PC-9 (cell line): ENCODE results near the gene SLC30A2. TPM values are rescaled to one million over a fixed set of nuclear protein-coding genes. Genes with fewer than 3 reads are reported as not detected.

Experiments used
- BruUV-seq: library from RNA; stranded (reverse); fragments of 400-500 nt; replicated peaks from 2 replicates; lab custom pipeline; 2021; lab: Mats Ljungman, UMichigan
- CTCF ChIA-PET: fragments of 300-600 bp; sonication (Branson Sonifier 250); formaldehyde crosslinking; loops from one replicate; lab custom pipeline; 2022; ENCODE audit warnings: antibody characterized with exemption; lab: Charles Lee
- POLR2A ChIA-PET: fragments of 300-600 bp; sonication (Branson Sonifier 250); formaldehyde crosslinking; loops from one replicate; lab custom pipeline; 2022; ENCODE audit warnings: antibody characterized with exemption; ENCODE audit not compliant: unreplicated experiment; lab: Charles Lee
- DNase-seq, 2 experiments: peaks; one replicate each; pipeline versions ENCODE4 v3.0.0 to v3.0.0-alpha.2; 2015 to 2022; ENCODE audit warnings: mixed read lengths in 1 of 2
- H2AFZ ChIP-seq: fragments of 200-600 bp; sonication (generic); 2 replicates; pipeline ENCODE4 v1.8.1; 2017; ENCODE audit warnings: antibody characterized with exemption
- H3F3A ChIP-seq: fragments of 200-600 bp; sonication (generic); 2 replicates; pipeline ENCODE4 v1.8.1; 2017; ENCODE audit warnings: antibody characterized with exemption, mild to moderate bottlenecking, low read depth; ENCODE audit not compliant: insufficient read depth
- H3K27ac ChIP-seq: fragments of 200-600 bp; sonication (generic); 2 replicates; pipeline ENCODE4 v1.6.1; 2016; ENCODE audit warnings: mixed run types
- H3K27me3 ChIP-seq: fragments of 200-600 bp; sonication (generic); 2 replicates; pipeline ENCODE4 v1.6.1; 2016; ENCODE audit warnings: low read depth, mixed run types; ENCODE audit not compliant: insufficient read depth
- H3K36me3 ChIP-seq: fragments of 200-600 bp; sonication (generic); 2 replicates; pipeline ENCODE4 v1.6.1; 2016; ENCODE audit warnings: low read depth, mixed run types
- H3K4me1 ChIP-seq: fragments of 200-600 bp; sonication (generic); replicated peaks from 2 replicates; pipeline ENCODE4 v1.6.1; 2016; ENCODE audit warnings: mixed run types; ENCODE audit not compliant: insufficient read depth
- H3K4me2 ChIP-seq: fragments of 200-600 bp; sonication (generic); 2 replicates; pipeline ENCODE4 v1.6.1; 2017; ENCODE audit warnings: mixed run types
- H3K4me3 ChIP-seq: fragments of 200-600 bp; sonication (generic); 2 replicates; pipeline ENCODE4 v1.6.1; 2016; ENCODE audit warnings: mixed run types
- H3K79me2 ChIP-seq: fragments of 200-600 bp; sonication (generic); 2 replicates; pipeline ENCODE4 v1.6.1; 2017; ENCODE audit warnings: low read depth, mixed run types
- H3K9me2 ChIP-seq: fragments of 200-600 bp; sonication (generic); 2 replicates; pipeline ENCODE4 v1.8.1; 2017; ENCODE audit warnings: mild to moderate bottlenecking; ENCODE audit not compliant: insufficient read depth
- H3K9me3 ChIP-seq: fragments of 200-600 bp; sonication (generic); 2 replicates; pipeline ENCODE4 v1.8.1; 2016; ENCODE audit warnings: low read depth; ENCODE audit not compliant: insufficient read depth
- H4K20me1 ChIP-seq: fragments of 200-600 bp; sonication (generic); 2 replicates; pipeline ENCODE4 v1.8.1; 2017; ENCODE audit not compliant: insufficient read depth
- EZH2 ChIP-seq: fragments of 200-600 bp; sonication (generic); IDR thresholded peaks from 2 replicates; pipeline ENCODE4 v1.8.0; 2017; ENCODE audit warnings: antibody characterized with exemption, low read depth
- intact Hi-C: fragments of 100-400 bp; cut with micrococcal nuclease; formaldehyde crosslinking; loops from one replicate; pipeline ENCODE4 v1.10.0; 2022; ENCODE audit not compliant: unreplicated experiment
- total RNA-seq: library from RNA; stranded (reverse); gene quantifications from 2 replicates; pipeline ENCODE4 v1.2.3, GENCODE V29; 2021
- TF ChIP-seq, protein P1 (sequence below): fragments of 200-600 bp; sonication (generic); conservative IDR thresholded peaks from 2 replicates; pipeline ENCODE4 v1.6.1; 2017; ENCODE audit warnings: mixed run types, antibody characterized with exemption, mild to moderate bottlenecking, moderate library complexity

The SLC30A2 gene
- total RNA-seq, 1 experiment from 2014 or later = not detected

DNA sequence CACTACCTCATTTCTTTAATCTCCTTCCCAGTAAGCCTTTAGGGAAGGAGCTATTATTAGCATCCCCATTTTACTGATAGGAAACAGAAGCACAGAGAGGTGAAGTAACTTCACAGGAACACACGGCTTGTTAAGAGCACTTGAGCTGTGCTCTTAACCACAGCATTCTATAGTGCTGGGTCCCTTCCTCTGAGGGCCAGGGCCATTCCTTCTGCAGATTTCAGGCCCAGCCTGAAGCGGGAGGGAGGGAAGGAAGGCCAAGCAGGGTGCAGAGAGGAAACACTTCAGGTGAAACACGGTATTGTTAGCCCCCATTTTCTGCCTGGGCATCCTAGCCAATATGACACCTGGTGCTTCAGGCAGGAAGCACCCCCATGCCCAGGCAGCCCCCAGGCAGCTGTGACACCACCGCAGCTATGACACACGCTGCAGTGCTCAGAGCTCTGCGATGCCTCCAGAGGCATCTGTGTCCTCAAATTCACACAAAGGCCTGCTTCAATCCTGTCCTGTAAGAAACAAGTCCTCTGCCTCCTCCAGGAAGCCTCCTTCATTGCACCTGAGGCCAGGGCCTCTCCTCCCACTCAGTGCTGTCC lies 28.9 kb downstream of the SLC30A2 start:
- no peaks in the 10 kb centered on the region for H3K9me2 ChIP-seq
- no peaks in the 10 kb centered on the region for H3K27me3 ChIP-seq
- H3K27ac ChIP-seq = no peak overlapping the region
- H3F3A ChIP-seq = no peaks in the 10 kb centered on the region
- H3K9me3 ChIP-seq = no peaks in the 10 kb centered on the region
- no peak overlapping the region for H3K4me3 ChIP-seq
- BruUV-seq = no TSS peak
- ChIA-PET CTCF (interaction anchor here (0.6 kb wide), 1 partner anchor 19 kb away, joined by 3 read pairs; the partner anchor contains the start of gene PAFAH2), POLR2A (interaction anchor here (0.6 kb wide), 1 partner anchor 143 kb away, joined by 7 read pairs; no protein-coding TSS in a partner anchor)
- H3K36me3 ChIP-seq = no peaks in the 10 kb centered on the region
- intact Hi-C loops = no loop called here
- no peaks in the 10 kb centered on the region for H4K20me1 ChIP-seq
- no peak for DNase-seq
- H3K79me2 ChIP-seq = no peaks in the 10 kb centered on the region
- peaks cover 9% of the 10 kb centered on the region; the same call in 1 of the 2 replicates for H3K4me1 ChIP-seq
- H2AFZ ChIP-seq = no peak overlapping the region
- no peak overlapping the region for H3K4me2 ChIP-seq
- TF ChIP-seq EZH2 = no peak
- TF ChIP-seq, protein P1, sequence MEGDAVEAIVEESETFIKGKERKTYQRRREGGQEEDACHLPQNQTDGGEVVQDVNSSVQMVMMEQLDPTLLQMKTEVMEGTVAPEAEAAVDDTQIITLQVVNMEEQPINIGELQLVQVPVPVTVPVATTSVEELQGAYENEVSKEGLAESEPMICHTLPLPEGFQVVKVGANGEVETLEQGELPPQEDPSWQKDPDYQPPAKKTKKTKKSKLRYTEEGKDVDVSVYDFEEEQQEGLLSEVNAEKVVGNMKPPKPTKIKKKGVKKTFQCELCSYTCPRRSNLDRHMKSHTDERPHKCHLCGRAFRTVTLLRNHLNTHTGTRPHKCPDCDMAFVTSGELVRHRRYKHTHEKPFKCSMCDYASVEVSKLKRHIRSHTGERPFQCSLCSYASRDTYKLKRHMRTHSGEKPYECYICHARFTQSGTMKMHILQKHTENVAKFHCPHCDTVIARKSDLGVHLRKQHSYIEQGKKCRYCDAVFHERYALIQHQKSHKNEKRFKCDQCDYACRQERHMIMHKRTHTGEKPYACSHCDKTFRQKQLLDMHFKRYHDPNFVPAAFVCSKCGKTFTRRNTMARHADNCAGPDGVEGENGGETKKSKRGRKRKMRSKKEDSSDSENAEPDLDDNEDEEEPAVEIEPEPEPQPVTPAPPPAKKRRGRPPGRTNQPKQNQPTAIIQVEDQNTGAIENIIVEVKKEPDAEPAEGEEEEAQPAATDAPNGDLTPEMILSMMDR = no peak

DNA sequence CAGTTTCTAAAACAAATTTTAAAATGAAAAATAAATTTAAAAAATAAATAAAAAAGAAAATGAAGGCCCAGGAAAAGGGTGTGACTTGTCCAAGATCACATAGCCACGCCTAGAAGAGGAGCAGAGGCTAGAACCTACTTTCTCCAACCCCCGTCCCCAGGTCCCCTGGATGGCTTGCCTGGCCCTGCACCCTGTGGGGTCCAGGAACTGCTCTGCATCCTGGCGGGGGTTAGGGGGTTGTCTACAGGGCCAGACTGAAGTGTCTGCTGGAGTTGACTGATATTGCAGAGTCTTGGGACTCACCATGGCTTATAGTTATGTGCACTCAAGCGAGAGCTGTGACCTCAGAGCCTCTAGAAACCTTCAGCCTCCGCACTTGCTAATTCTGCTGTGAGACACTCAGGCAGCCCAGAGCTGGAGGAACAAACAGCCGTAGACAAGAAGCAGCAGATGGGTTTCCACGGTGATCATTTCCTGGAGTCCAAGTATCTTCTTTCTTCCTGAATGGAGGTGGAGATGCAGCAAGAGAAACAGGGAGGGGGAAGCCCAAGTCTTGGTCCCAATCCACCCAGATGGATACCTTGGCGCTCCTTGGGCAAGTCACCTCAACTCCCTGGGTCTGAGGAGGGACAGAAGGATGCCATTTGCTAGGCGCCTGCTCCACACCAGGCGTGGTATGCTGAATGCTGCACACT lies 29.5 kb downstream of the SLC30A2 start:
- TF ChIP-seq EZH2 = no peak
- TF ChIP-seq, protein P1 = no peak
- Histone ChIP-seq H3K4me2 (no peak overlapping the region), H2AFZ (no peak overlapping the region), H3K27me3 (no peaks in the 10 kb centered on the region), H3K4me1 (peaks cover 9% of the 10 kb centered on the region; the same call in 1 of the 2 replicates), H4K20me1 (no peaks in the 10 kb centered on the region), H3K79me2 (no peaks in the 10 kb centered on the region), H3K4me3 (no peak overlapping the region), H3F3A (no peaks in the 10 kb centered on the region), H3K36me3 (no peaks in the 10 kb centered on the region), H3K9me2 (no peaks in the 10 kb centered on the region), H3K27ac (no peak overlapping the region), H3K9me3 (no peaks in the 10 kb centered on the region)
- ChIA-PET POLR2A (interaction anchor here (0.6 kb wide), 1 partner anchor 144 kb away, joined by 7 read pairs; no protein-coding TSS in a partner anchor), CTCF (interaction anchor here (0.6 kb wide), 1 partner anchor 19 kb away, joined by 3 read pairs; the partner anchor contains the start of gene PAFAH2)
- DNase-seq = no peak
- intact Hi-C loops = no loop called here
- no TSS peak for BruUV-seq

DNA sequence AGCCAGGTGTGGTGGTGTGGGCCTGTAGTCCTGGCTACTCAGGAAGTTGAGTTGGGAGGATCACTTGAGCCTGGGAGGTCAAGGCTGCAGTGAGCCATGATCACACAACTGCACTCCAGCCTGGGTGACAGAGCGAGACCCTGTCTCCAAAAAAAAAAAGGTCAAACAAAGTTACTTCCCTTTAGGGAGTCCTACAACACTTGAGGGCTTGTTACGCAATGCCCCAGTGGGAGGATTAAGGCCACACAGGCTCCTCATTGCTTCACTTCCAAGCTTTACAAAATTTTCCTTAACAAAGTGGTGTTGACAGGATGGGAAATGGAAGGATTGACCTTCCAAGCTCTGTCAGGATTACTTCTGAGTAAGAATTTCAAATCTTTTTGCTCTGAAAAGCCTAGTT lies 30.6 kb downstream of the SLC30A2 start:
- Histone ChIP-seq H4K20me1 (no peaks in the 10 kb centered on the region), H3K36me3 (no peaks in the 10 kb centered on the region), H3K4me3 (no peak overlapping the region), H3K27me3 (no peaks in the 10 kb centered on the region), H3K27ac (no peak overlapping the region), H3K79me2 (no peaks in the 10 kb centered on the region), H3K9me3 (no peaks in the 10 kb centered on the region), H2AFZ (no peak overlapping the region), H3K9me2 (no peaks in the 10 kb centered on the region), H3F3A (no peaks in the 10 kb centered on the region), H3K4me1 (peaks cover 9% of the 10 kb centered on the region; the same call in 1 of the 2 replicates), H3K4me2 (0 out of 2 replicates have a peak overlapping the region, but pooled peaks have one; percentile 2)
- TF ChIP-seq, protein P1 = no peak
- TF ChIP-seq EZH2 = no peak
- ChIA-PET CTCF (no interaction called here), POLR2A (no interaction called here)
- peak in 1 of 2 experiments; percentile 67 for DNase-seq
- no TSS peak for BruUV-seq
- intact Hi-C loops = no loop called here
